Liver (tissue), 9 donors: ENCODE results near the gene TTLL12. TPM values are rescaled to one million over a fixed set of nuclear protein-coding genes. Genes with fewer than 3 reads are reported as not detected.

Experiments
- DNase-seq: peaks from one replicate; pipeline ENCODE4 v3.0.0-alpha.2; 2017; ENCODE audit warnings: low spot score
- H3K27ac ChIP-seq, 2 donors: one replicate each; pipeline ENCODE4 v1.7.0; 2013; ENCODE audit warnings: inconsistent platforms in 2 of 2, low read length in 2 of 2, control low read depth in 1 of 2, low read depth in 1 of 2, mild to moderate bottlenecking in 1 of 2
- H3K27me3 ChIP-seq, 4 donors: one replicate each; pipeline versions ENCODE4 v1.6.1 to v1.7.0; 2013; ENCODE audit warnings: low read length in 3 of 4, inconsistent platforms in 1 of 4, mild to moderate bottlenecking in 1 of 4, moderate library complexity in 1 of 4; ENCODE audit not compliant: control insufficient read depth in 4 of 4, insufficient read depth in 4 of 4
- H3K36me3 ChIP-seq, 4 donors: one replicate each; pipeline versions ENCODE4 v1.6.1 to v1.7.0; 2013; ENCODE audit warnings: low read length in 3 of 4, mild to moderate bottlenecking in 3 of 4, low read depth in 1 of 4, moderate library complexity in 1 of 4; ENCODE audit not compliant: control insufficient read depth in 4 of 4, insufficient read depth in 3 of 4
- H3K4me1 ChIP-seq, 4 donors: one replicate each; pipeline versions ENCODE4 v1.6.1 to v1.7.0; 2013; ENCODE audit warnings: low read length in 3 of 4, mild to moderate bottlenecking in 3 of 4, moderate library complexity in 1 of 4; ENCODE audit not compliant: control insufficient read depth in 4 of 4, insufficient read depth in 4 of 4
- H3K4me3 ChIP-seq, 3 donors: one replicate each; pipeline versions ENCODE4 v1.6.1 to v1.7.0; 2013; ENCODE audit warnings: low read length in 3 of 3, control low read depth in 1 of 3, low read depth in 1 of 3, mild to moderate bottlenecking in 1 of 3
- H3K9ac ChIP-seq, 2 donors: one replicate each; pipeline ENCODE4 v1.7.0; 2013; ENCODE audit warnings: low read length in 2 of 2, mild to moderate bottlenecking in 2 of 2, moderate library complexity in 2 of 2, control low read depth in 1 of 2, low read depth in 1 of 2
- H3K9me3 ChIP-seq, 4 donors: one replicate each; pipeline versions ENCODE4 v1.6.1 to v1.7.0; 2013; ENCODE audit warnings: low read length in 3 of 4; ENCODE audit not compliant: control insufficient read depth in 4 of 4
- CTCF ChIP-seq: fragments of 150-350 bp; IDR thresholded peaks from 2 replicates; pipeline ENCODE4 v1.5.1; 2017; ENCODE audit warnings: improper control_type of control experiment, low read depth, low read length; ENCODE audit not compliant: missing input control
- EGR1 ChIP-seq, 2 donors: IDR thresholded peaks; 2 replicates each; pipeline ENCODE4 v1.6.1; 2016 to 2018; ENCODE audit warnings: antibody characterized with exemption in 2 of 2, low read depth in 2 of 2
- FOXA1 ChIP-seq: IDR thresholded peaks from 2 replicates; pipeline ENCODE4 v1.6.1; 2016; ENCODE audit warnings: antibody characterized with exemption
- GABPA ChIP-seq, 2 donors: IDR thresholded peaks in 1 of 2; conservative IDR thresholded peaks in 1 of 2; 2 replicates each; pipeline ENCODE4 v1.6.1; 2016; ENCODE audit warnings: antibody characterized with exemption in 2 of 2, mild to moderate bottlenecking in 1 of 2, moderate library complexity in 1 of 2
- HNF4A ChIP-seq, 2 donors: conservative IDR thresholded peaks; 2 replicates each; pipeline ENCODE4 v1.6.1; 2016; ENCODE audit warnings: antibody characterized with exemption in 2 of 2, mild to moderate bottlenecking in 2 of 2
- HNF4G ChIP-seq: IDR thresholded peaks from 2 replicates; pipeline ENCODE4 v1.6.1; 2016; ENCODE audit warnings: antibody characterized with exemption
- JUND ChIP-seq, 2 donors: IDR thresholded peaks; 2 replicates each; pipeline ENCODE4 v1.6.1; 2016; ENCODE audit warnings: antibody characterized with exemption in 2 of 2
- MAX ChIP-seq: IDR thresholded peaks from 2 replicates; pipeline ENCODE4 v1.6.1; 2016; ENCODE audit warnings: antibody characterized with exemption
- NR2F2 ChIP-seq: IDR thresholded peaks from 2 replicates; pipeline ENCODE4 v1.6.1; 2016; ENCODE audit warnings: antibody characterized with exemption
- RAD21 ChIP-seq, 2 donors: IDR thresholded peaks; 2 replicates each; pipeline ENCODE4 v1.6.1; 2016; ENCODE audit warnings: antibody characterized with exemption in 2 of 2, mild to moderate bottlenecking in 2 of 2
- REST ChIP-seq: IDR thresholded peaks from 2 replicates; pipeline ENCODE4 v1.6.1; 2016; ENCODE audit warnings: antibody characterized with exemption, mild to moderate bottlenecking
- RXRA ChIP-seq, 2 donors: IDR thresholded peaks; 2 replicates each; pipeline ENCODE4 v1.6.1; 2017 to 2018; ENCODE audit warnings: antibody characterized with exemption in 2 of 2, mild to moderate bottlenecking in 1 of 2
- TAF1 ChIP-seq: conservative IDR thresholded peaks from 2 replicates; pipeline ENCODE4 v1.6.1; 2016; ENCODE audit warnings: antibody characterized with exemption, mild to moderate bottlenecking
- YY1 ChIP-seq: IDR thresholded peaks from 2 replicates; pipeline ENCODE4 v1.6.1; 2016; ENCODE audit warnings: antibody characterized with exemption, mild to moderate bottlenecking
- WGBS: extraction: QIAGEN DNeasy Blood & Tissue Kit; methylation state at CpG from one replicate; pipeline ENCODE4 v1.1.7; 2013; 5-methylcytosine and 5-hydroxymethylcytosine counted together
- polyA plus RNA-seq, 2 donors: library from polyadenylated mRNA; stranded (reverse) in 1 of 2; unstranded in 1 of 2; fragments of 200-250 nt in 1 of 2; fragments of >200 nt in 1 of 2; fragmentation: Nextera tagmentation in 1 of 2; extraction: Ambion mirVana in 1 of 2; gene quantifications; one replicate each; pipeline versions ENCODE4 v1.2.1 to v1.2.3, GENCODE V29; 2013 to 2015
- total RNA-seq, 2 donors: library from RNA; depleted of rRNA; stranded (reverse); fragments of >200 nt; gene quantifications; one replicate each; pipeline ENCODE4 v1.2.3, GENCODE V29; 2014
- donor health status: healthy.
- donor health status: healthy.
- donor health status: healthy.
- donor health status: healthy.
- donor health status: healthy.

Gene TTLL12
- total and polyA plus RNA-seq, 4 donors = 13.7 to 43.9 (median 20.5) TPM

GRCh38 chr22:43163241-43163795, 23.6 kb downstream of the TTLL12 start:
- WGBS = 90% methylated on average over 18 of the region's 18 CpGs
- no peak for DNase-seq
- Histone ChIP-seq H3K27me3 (no peaks in the 10 kb centered on the region), H3K9me3 (no peaks in the 10 kb centered on the region), H3K36me3 (peaks cover 0 to 9% (median under 1%) of the 10 kb centered on the region in 4 donors), H3K9ac (no peak overlapping the region), H3K4me3 (no peak overlapping the region), H3K4me1 (no peaks in the 10 kb centered on the region), H3K27ac (no peak overlapping the region)
- no peak for TF ChIP-seq RXRA (IDR thresholded peaks at IDR 0.05)
- TF ChIP-seq REST = no peak
- no peak for TF ChIP-seq HNF4G
- TF ChIP-seq JUND (IDR thresholded peaks at IDR 0.05) = no peak
- TF ChIP-seq EGR1 (IDR thresholded peaks at IDR 0.05; ENCODE audit: low read depth in 2 of 2) = no peak
- no peak for TF ChIP-seq CTCF
- no peak for TF ChIP-seq HNF4A (conservative IDR thresholded peaks at IDR 0.05)
- no peak for TF ChIP-seq GABPA (IDR thresholded peaks at IDR 0.05 in 1 of 2, conservative IDR thresholded peaks at IDR 0.05 in 1 of 2)
- TF ChIP-seq RAD21 (IDR thresholded peaks at IDR 0.05) = no peak
- TF ChIP-seq YY1 = no peak
- no peak for TF ChIP-seq FOXA1
- no peak for TF ChIP-seq NR2F2
- TF ChIP-seq TAF1 = no peak
- no peak for TF ChIP-seq MAX

GRCh38 chr22:43162412-43163150, 24.4 kb downstream of the TTLL12 start:
- Histone ChIP-seq H3K9ac (no peak overlapping the region), H3K36me3 (peaks cover 0 to 2% (median 0%) of the 10 kb centered on the region in 4 donors), H3K4me3 (no peak overlapping the region), H3K9me3 (no peaks in the 10 kb centered on the region), H3K27me3 (no peaks in the 10 kb centered on the region), H3K27ac (no peak overlapping the region), H3K4me1 (peaks cover 0 to 5% (median 2%) of the 10 kb centered on the region in 4 donors)
- 96% methylated on average over 24 of the region's 24 CpGs for WGBS
- no peak for TF ChIP-seq TAF1
- no peak for TF ChIP-seq CTCF
- DNase-seq = no peak
